Smooth muscle cell (in vitro differentiated cells): Measurements from ENCODE around the gene NKX6-2. TPM values are rescaled to one million over a fixed set of nuclear protein-coding genes. Genes with fewer than 3 reads are reported as not detected.

Experiments
- DNase-seq: peaks from one replicate; lab custom pipeline; 2025; ENCODE audit not compliant: unreplicated experiment; lab: John Stamatoyannopoulos, UW
- H2AFZ ChIP-seq: fragments of 200-600 bp; sonication (generic); 2 replicates; pipeline ENCODE4 v1.6.0; 2016; ENCODE audit warnings: antibody characterized with exemption, low read depth, mild to moderate bottlenecking
- H3F3A ChIP-seq: fragments of 200-600 bp; sonication (generic); 2 replicates; pipeline ENCODE4 v1.6.0; 2017; ENCODE audit warnings: antibody characterized with exemption, low read depth
- H3K27ac ChIP-seq: fragments of 200-600 bp; sonication (generic); 2 replicates; pipeline ENCODE4 v1.5.1; 2016; ENCODE audit warnings: low read depth, mild to moderate bottlenecking
- H3K27me3 ChIP-seq: fragments of 200-600 bp; sonication (generic); 2 replicates; pipeline ENCODE4 v1.6.1; 2016; ENCODE audit warnings: low read depth, mild to moderate bottlenecking
- H3K36me3 ChIP-seq: fragments of 200-600 bp; sonication (generic); 2 replicates; pipeline ENCODE4 v1.5.1; 2016; ENCODE audit warnings: low read depth
- H3K4me1 ChIP-seq: fragments of 200-600 bp; sonication (generic); 2 replicates; pipeline ENCODE4 v1.5.1; 2016; ENCODE audit warnings: low read depth
- H3K4me2 ChIP-seq: fragments of 200-600 bp; sonication (generic); 2 replicates; pipeline ENCODE4 v1.6.0; 2016; ENCODE audit warnings: mild to moderate bottlenecking
- H3K4me3 ChIP-seq: fragments of 200-600 bp; sonication (generic); 2 replicates; pipeline ENCODE4 v1.5.1; 2016; ENCODE audit warnings: mild to moderate bottlenecking
- H3K79me2 ChIP-seq: fragments of 200-600 bp; sonication (generic); 2 replicates; pipeline ENCODE4 v1.6.0; 2016; ENCODE audit warnings: low read depth, mild to moderate bottlenecking
- H3K9ac ChIP-seq: fragments of 200-600 bp; sonication (generic); 2 replicates; pipeline ENCODE4 v1.6.0; 2016; ENCODE audit warnings: low read depth
- H3K9me3 ChIP-seq: fragments of 200-600 bp; sonication (generic); replicated peaks from 2 replicates; pipeline ENCODE4 v1.5.1; 2016; ENCODE audit warnings: low read depth
- H4K20me1 ChIP-seq: fragments of 200-600 bp; sonication (generic); 2 replicates; pipeline ENCODE4 v1.6.0; 2016; ENCODE audit warnings: low read depth
- CTCF ChIP-seq: fragments of 200-600 bp; sonication (generic); IDR thresholded peaks from 2 replicates; pipeline ENCODE4 v1.5.1; 2017; ENCODE audit warnings: borderline replicate concordance, mild to moderate bottlenecking, antibody characterized with exemption; ENCODE audit not compliant: insufficient read depth, poor library complexity, severe bottlenecking
- WGBS: methylation state at CpG from one replicate; pipeline ENCODE4 v1.1.7; 2016; ENCODE audit warnings: low lambda C conversion rate; 5-methylcytosine and 5-hydroxymethylcytosine counted together
- polyA plus RNA-seq: library from polyadenylated mRNA; unstranded; fragments of >200 nt; fragmentation: Nextera tagmentation; extraction: Ambion mirVana; gene quantifications from 2 replicates; pipeline ENCODE4 v1.2.1, GENCODE V29; 2016
- total RNA-seq: library from RNA; depleted of rRNA; stranded (reverse); fragments of >200 nt; gene quantifications from 2 replicates; pipeline ENCODE4 v1.2.3, GENCODE V29; 2014

Gene NKX6-2
- total and polyA plus RNA-seq, 2 experiments from 2014 or later, result 12.7 TPM; not detected in 1

GRCh38 chr10:132746386-132746785, 39.6 kb downstream of the NKX6-2 start:
- Histone ChIP-seq H3K4me2 (no peak overlapping the region), H2AFZ (no peak overlapping the region), H3F3A (no peaks in the 10 kb centered on the region), H3K79me2 (no peaks in the 10 kb centered on the region), H4K20me1 (peaks cover 69% of the 10 kb centered on the region), H3K4me3 (no peak overlapping the region), H3K9me3 (no peaks in the 10 kb centered on the region), H3K27me3 (no peaks in the 10 kb centered on the region), H3K27ac (no peak overlapping the region), H3K9ac (no peak overlapping the region), H3K36me3 (no peaks in the 10 kb centered on the region), H3K4me1 (peaks cover 30% of the 10 kb centered on the region)
- no peak for DNase-seq
- TF ChIP-seq CTCF, result no peak
- WGBS, result 95% methylated on average over 14 of the region's 14 CpGs

GRCh38 chr10:132745971-132746370, 40.0 kb downstream of the NKX6-2 start:
- Histone ChIP-seq H4K20me1 (peaks cover 69% of the 10 kb centered on the region), H3K4me2 (no peak overlapping the region), H3K36me3 (no peaks in the 10 kb centered on the region), H3K4me3 (no peak overlapping the region), H3K9me3 (no peaks in the 10 kb centered on the region), H2AFZ (no peak overlapping the region), H3K27me3 (no peaks in the 10 kb centered on the region), H3K9ac (no peak overlapping the region), H3K27ac (no peak overlapping the region), H3F3A (no peaks in the 10 kb centered on the region), H3K79me2 (no peaks in the 10 kb centered on the region), H3K4me1 (peaks cover 30% of the 10 kb centered on the region)
- DNase-seq, result no peak
- no peak for TF ChIP-seq CTCF
- 99% methylated on average over 13 of the region's 13 CpGs for WGBS

- WGBS, result 98% methylated on average over 9 of the region's 17 CpGs
Measured at GRCh38 chr10:132745511-132745910, 40.4 kb downstream of the NKX6-2 start.

More at GRCh38 chr10:132745511-132745910, 40.4 kb downstream of the NKX6-2 start:
- H3F3A ChIP-seq, result no peaks in the 10 kb centered on the region
- no peak for DNase-seq
- no peaks in the 10 kb centered on the region for H3K9me3 ChIP-seq
- H3K4me1 ChIP-seq, result peaks cover 30% of the 10 kb centered on the region
- peaks cover 69% of the 10 kb centered on the region for H4K20me1 ChIP-seq
- no peaks in the 10 kb centered on the region for H3K79me2 ChIP-seq
- H3K4me2 ChIP-seq, result no peak overlapping the region
- H3K4me3 ChIP-seq, result no peak overlapping the region
- H3K36me3 ChIP-seq, result no peaks in the 10 kb centered on the region
- H3K9ac ChIP-seq, result no peak overlapping the region
- no peak overlapping the region for H3K27ac ChIP-seq
- TF ChIP-seq CTCF, result no peak
- no peak overlapping the region for H2AFZ ChIP-seq
- H3K27me3 ChIP-seq, result no peaks in the 10 kb centered on the region
